Hypothalamus (tissue), 51 donors: ENCODE measurements around the gene KCNQ1.
A peak's percentile ranks its signal among the peaks of the same experiment; 100 is the strongest.

Experiments
- DNase-seq, 51 donors: peaks; one replicate each; lab custom pipeline; 2025; lab: John Stamatoyannopoulos, UW

KCNQ1 gene

GRCh38 chr11:2791139-2791520, 346.3 kb downstream of the KCNQ1 start:
- no peak for DNase-seq

GRCh38 chr11:2791521-2792380, 346.9 kb downstream of the KCNQ1 start:
- DNase-seq: no peak

GRCh38 chr11:2792381-2793250, 347.8 kb downstream of the KCNQ1 start:
- DNase-seq: no peak

DNA sequence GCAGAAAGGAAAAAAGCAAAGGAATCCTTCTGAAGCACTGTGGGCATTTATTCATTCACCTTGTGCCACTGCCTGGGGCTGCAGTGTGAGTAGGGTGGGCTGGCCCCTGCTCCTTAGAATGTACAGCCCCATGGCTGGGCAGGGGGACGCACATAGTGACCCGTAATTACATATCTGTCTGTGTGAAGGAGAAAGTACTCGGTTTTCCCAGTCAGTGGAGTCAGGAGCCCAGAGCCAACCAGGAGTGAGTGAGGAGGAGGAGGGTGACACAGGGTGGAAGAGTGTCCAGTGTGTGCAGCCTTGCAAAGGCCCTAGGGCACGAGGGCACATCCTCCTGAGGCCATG, 348.9 kb downstream of the KCNQ1 start:
- DNase-seq: no peak

DNA sequence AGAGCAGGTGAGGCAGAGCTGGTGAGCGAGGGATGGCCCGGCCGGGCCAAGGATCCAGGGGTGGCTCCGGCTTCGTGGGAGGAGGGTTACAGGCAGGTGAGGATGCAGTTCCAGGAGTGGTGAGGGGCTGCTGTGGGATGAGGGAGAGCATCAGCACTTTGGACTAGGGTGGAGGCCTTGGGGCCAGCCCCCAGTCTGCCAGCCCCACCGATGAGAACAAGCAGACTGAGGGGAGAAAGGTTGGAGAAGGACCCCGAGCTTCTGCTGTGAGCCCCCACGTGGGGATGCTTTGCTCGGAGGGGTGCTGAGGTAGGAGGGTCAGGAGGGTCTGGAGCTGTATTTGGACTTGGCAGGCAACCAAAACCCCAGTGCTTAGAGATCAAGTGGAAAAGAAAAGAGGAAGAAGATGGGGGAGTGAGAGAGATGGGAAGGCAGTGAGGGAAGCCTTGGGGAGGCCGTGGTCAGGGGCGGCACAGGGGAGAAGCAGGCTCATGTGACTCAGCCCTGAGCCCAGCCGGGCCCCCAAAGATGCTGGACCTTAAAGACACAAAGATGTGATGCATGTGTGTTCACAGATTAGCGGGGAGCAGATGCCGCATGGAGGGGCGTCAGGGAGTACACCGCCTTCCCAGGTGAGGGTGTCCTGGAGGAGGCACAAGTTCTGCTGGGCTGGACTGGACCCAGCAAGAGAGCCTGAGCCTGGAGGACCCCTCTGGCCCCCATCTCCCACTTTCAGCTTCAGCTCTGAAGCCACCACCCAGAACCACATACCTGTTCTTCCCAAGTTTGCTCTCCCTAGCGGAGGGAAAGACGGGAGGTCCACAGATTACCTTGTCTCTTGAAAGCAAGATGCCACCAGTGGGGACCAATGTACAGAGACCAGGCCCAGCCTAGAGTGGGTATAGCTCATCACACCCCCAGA, 349.5 kb downstream of the KCNQ1 start:
- DNase-seq: no peak

DNA sequence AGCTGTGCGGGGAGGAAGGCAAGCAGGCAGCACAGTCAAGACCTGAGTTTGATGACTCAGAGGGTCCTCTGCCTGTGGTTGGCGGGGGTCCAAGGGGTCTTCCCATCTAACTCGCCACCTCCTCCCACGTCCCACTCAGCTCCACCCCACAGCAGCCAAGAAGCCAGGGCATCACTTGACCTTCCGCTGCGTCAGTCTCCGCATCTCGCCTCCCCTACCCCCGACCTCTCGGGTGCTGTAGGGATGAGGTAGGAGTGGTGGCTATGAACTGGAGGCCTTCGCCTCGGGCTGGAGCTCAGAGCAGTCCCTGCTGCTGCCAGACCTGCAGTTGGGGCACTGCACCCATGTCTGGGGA, 350.1 kb downstream of the KCNQ1 start:
- DNase-seq: no peak

- peak in 1 of 51 donors; percentile 5 for DNase-seq
Observed at GRCh38 chr11:2795491-2795991, 350.7 kb downstream of the KCNQ1 start.

DNA sequence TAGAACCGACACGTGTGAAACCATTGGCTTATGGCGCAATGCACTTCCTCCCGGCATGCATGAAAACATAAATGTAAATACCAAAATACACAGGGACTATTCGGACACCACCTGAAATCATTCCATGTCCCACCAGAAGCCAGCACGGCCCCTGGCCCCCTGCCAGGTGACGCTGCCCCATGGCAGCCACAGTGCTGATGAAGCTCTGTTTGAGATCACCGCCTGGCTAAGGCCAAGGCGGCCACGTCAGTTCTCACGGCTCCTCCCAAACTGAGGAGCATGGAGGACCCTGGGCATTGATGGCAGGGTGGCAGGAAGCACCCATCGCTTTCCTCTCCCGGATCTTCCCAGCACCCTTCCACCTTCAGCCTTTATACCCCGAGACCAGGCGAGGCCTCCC, 351.3 kb downstream of the KCNQ1 start:
- no peak for DNase-seq

DNA sequence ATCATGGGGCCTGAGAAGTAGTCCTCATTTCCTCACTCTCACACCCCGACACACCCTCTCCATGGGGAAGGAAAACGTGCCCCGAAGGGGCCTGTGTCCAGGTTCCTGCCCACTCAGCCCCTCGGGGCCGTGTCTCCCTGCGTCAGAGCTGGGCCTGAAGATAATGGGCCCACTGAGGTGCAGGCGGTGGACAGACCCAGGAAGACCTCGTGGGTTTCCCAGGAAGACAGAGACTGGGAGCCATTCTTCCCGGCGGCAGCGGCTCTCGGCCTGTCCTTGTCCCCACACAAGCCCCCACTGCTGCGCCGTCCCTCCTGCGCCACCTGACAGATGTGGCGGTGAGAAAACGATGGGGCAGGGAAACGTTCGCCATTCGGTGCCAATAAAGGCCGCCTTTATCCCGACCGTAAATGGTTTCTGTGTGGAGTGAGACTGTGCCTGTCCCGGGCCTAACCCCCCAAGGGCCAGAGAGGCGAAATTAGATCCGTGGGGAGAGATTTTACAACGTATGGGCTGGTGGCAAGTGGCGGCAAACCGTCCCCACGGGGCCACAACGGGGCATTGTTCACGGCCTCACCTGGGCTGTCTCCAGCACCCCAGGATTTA, 351.8 kb downstream of the KCNQ1 start:
- DNase-seq: no peak

GRCh38 chr11:2797121-2797711, 352.4 kb downstream of the KCNQ1 start:
- DNase-seq: no peak

DNA sequence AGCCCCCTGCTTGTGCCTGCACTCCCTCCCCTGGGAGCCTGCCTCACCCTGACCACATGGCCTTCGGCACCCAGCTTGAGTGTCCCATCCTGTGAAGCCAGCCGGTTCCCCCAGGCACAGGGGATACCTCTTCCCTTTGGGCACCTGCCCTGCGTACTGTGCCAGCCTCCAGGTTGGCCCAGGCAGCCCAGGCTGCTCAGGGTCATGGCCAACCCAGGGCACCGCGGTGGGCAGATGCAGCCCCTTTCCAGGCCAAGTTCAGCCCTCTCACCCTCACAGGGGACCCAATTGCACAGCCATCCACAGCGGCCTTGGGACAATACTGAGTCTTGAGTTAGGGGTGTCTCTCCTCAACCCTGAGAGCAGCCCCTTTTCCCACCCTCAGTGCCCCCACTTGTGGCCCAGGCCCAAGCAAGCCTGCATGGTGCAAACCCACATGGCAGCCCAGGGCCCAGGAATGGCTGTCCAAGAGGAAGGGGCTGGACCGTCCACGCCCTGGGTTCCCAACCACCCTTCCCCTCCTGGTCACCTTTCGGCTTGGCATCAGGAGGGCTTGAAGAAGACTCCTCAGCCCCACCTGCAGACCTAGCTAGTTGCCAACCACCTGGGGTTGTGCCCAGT, 353.0 kb downstream of the KCNQ1 start:
- DNase-seq: no peak

GRCh38 chr11:2798951-2799761, 354.3 kb downstream of the KCNQ1 start:
- DNase-seq: no peak

- DNase-seq: no peak
Observed at GRCh38 chr11:2799881-2800654, 355.3 kb downstream of the KCNQ1 start.

GRCh38 chr11:2800655-2801531, 356.1 kb downstream of the KCNQ1 start:
- no peak for DNase-seq

- no peak for DNase-seq
Observed at GRCh38 chr11:2801711-2802388, 357.0 kb downstream of the KCNQ1 start.
